NCI-H526 treated with DMSO at 0.1 percent for 48 hours (cell line): ENCODE data around the gene DNAH8.
"Not testable (repeated sequence)": the region's sequence is repeated elsewhere in the genome, so short reads cannot be mapped to it uniquely, and the experiment has no call there.

Experiments used
- DNase-seq: peaks from one replicate; lab custom pipeline; 2025; lab: John Stamatoyannopoulos, UW

The DNAH8 gene

DNA sequence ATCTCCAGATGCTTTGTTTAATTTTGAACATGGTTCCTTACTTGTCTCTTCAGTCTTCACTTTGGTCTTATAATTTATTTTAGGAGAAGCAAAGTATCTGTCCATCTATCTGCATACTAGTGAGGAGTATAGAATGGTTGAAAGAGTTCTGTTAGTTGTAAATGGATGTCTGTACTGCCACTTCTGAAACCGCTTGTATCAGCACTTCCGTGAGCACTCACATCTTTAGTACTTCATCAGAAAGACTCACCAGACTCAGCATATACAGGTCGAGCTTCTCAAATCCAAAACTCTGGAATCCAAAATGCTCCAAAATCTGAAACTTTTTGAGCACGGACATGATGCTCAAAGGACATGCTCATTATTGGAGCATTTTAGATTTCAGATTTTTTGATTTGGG is 191.5 kb downstream of the DNAH8 start:
- no peak for DNase-seq

DNA sequence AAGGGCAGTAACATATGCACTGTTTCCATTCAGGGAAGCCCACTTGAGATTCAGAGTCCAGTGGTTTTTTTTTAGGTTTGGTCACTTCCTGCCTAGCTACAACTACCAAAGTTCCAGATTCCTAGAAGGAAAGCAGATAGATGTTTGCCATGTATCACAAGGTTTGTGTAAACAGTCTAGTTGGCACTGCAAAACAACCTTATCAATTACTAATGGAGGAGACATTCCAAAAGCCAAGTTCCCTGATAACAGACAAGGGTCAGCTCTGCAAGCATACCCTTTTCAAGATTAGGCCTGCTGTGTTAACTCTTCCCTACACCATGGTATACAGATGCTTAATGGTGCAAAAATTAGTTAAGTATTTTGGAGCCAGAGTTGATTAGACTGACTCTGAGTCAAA is 192.2 kb downstream of the DNAH8 start:
- no peak for DNase-seq

DNA sequence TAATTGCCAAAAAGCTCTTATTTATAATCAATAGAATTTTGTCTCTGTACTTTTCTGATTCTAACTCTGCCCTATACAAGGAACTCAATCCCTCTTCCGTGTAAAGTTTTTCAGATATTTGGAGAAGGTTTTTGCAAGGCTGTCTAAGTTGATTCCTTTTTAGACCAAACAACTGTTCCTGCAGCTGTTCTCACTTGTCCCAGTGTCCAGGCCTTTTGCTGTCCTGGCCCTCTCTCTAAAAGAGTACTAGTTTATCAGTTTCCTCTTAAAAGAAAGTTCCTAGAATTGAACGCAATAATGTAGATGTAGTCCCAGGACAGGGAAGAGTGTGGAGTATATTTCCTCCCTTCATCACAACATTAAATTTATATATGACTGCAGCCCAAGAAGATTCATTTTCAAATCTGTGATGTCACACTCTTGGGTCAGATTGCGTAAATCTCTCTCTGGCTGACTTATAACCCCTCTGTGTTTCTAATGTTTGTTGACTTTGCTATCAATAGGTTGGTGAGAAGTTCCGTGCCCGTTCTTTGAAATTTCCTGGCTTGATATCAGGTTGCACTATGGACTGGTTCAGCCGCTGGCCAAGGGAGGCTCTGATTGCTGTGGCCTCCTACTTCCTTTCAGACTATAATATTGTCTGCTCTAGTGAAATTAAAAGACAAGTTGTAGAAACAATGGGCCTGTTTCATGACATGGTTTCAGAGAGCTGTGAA is 194.1 kb downstream of the DNAH8 start:
- DNase-seq: no peak

DNA sequence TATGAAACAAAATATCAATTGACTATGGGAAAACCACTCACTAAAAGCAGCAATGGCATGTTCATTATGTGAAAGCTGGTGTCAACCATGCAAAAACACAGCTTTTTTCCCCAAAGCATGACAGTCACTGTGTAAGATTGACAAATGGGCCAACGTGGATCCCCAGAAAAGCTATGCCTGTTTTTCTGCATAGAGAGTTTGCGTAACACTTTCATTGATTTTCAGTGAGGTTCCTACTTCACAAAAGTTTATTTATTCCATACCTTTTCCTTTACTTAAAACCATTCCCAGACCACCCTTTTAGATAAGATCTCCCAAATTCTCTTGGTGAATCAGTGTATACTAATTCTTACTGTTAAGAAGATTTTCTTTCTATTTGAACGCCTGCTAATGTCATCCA is 195.1 kb downstream of the DNAH8 start:
- no peak for DNase-seq

DNA sequence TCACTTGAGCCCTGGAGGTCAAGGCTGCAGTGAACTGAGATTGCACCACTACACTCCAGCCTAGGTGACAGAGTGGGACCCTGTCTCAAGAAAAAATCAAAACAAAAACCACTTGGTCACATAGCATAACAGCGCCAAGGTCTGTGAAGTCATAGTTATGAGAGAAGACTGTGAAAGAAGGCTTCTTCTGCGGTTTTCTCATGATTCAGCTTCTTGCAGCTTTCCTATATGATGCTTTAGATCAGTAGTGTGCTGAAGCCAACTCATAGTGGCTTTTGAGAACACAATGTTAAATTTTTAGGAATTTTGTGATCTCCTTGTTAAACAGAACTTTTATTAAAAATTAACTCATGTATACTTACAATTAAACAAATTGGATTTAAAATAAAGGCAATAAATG is 197.3 kb downstream of the DNAH8 start:
- DNase-seq: no peak

DNA sequence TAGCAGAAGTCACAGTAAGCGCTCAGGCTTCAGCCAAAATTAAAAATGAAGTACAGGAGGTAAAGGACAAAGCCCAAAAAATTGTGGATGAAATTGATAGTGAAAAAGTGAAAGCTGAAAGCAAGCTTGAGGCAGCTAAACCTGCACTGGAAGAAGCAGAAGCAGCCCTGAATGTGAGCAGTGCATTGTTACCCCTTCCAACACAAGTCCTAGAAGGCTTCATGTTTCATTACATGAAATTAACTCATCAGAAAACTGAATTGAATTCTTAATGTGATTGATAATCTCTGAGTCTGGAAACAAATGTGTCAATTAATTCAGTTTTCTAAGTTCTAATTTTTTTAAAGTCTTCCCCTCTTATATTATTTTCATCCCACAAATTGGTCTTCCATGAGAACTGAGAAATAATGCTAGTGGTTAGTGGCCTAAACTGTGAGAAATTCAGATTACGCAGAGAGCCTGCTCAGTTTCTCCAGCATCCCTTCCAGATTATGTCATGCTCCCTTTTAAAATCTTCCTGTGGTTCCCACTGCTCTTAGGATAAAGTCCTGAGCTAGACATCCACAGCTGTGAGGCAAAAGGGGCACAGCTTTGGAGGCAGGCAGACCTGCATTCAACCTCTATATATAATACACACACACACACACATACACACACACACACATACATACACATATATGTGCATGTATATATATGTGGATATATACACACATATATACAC is 200.3 kb downstream of the DNAH8 start:
- no peak for DNase-seq

DNA sequence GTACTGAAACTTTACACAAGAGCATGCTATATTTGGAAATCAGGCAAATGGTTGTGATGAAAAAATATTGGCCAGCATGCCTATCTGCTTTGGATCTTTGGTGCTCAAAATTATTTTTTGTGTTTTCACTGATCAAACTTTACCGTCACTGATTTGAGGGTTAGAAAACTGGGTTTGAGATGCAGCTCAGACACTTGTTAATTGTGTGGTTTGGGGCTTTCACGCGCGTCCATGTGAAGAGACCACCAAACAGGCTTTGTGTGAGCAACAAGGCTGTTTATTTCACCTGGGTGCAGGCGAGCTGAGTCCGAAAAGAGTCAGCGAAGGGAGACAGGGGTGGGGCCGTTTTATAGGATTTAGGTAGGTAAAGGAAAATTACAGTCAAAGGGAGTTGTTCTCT is 206.4 kb downstream of the DNAH8 start:
- DNase-seq: not testable (repeated sequence)

DNA sequence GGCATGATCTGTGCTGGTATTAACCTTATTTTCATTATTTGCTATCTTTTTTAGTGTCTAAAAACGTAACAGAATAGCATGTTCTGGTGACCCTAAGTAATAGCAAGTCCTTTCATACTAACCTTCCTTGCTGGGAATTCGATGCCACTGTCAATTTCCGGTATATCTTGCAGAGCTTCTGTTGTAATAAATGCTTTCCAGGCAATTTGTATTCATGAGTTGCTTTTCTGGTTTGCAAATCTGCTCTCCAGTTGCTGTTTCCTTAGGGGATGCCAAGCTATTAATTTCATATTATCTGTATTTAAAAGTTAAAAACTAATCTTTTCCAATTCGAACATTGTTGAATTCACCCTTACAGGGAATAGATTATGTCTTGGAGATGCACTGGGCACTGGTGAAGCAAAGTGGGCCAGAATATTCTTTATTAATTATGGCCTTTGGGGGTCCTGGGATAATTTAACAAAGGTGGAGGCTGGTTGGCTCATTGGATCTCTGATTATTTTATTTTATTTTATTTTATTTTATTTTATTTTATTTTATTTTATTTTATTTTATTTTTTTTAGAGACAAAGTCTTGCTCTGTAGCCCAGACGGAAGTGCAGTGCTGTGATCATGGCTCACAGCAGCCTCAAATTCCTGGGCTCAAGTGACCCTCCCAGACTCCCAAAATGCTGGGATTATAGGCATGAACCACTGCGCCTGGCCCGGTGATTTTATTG is 209.8 kb downstream of the DNAH8 start:
- peak; percentile 50 for DNase-seq

DNA sequence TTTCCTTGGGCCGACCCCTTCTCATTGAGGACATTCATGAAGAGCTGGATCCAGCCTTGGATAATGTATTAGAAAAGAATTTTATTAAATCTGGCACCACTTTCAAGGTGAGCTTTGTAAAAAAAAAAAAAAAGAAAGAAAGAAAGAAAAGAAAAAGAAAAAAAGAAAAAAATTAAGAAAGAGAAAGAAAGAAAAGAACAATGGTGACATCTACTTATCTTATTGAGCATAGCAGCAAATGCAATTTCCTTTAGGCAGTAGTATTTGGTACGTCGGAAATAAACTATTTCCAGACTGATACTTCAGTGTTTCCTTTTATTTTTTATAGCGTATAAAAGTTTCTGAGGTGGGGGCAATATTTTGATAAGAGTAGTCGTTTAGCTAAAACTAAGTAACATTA is 214.4 kb downstream of the DNAH8 start:
- no peak for DNase-seq

DNA sequence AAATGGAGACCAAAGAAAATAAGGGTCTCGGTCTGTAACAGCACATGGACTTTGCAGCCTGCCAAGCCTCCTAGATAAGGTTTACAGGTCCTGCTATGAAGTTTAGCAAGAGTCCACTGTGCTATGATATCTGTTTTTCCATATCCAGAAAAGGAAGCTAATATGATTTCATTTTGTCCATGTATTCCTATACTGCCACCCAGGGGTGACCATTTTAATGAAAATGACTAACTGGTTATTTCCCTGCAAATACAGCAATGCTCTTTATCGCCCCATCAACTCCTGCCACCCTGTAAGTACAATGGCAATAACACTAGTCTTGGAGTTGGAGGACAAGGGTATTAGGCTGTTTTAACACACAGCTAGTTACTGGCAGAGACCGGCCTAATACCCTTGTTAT is 218.3 kb downstream of the DNAH8 start:
- peak; percentile 29 for DNase-seq

DNA sequence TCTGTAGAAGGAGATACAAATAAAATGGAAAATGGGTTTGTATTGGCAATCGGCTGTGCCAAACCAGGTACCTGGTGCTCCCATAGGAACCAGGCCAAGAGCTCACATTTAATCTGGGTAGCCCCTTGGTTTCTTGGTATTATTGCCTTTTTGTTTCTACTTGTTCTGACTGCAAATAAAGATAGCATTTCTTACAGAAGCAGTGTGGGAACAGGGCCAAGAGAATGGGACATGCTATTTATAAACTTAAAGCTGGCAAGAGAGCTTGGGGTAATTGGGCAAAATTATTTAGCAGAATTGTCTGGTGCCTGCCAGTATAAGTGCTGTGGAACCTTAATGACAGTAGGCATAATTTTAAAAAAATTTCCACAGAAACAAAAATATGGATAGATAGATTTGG is 219.9 kb downstream of the DNAH8 start:
- no peak for DNase-seq

DNA sequence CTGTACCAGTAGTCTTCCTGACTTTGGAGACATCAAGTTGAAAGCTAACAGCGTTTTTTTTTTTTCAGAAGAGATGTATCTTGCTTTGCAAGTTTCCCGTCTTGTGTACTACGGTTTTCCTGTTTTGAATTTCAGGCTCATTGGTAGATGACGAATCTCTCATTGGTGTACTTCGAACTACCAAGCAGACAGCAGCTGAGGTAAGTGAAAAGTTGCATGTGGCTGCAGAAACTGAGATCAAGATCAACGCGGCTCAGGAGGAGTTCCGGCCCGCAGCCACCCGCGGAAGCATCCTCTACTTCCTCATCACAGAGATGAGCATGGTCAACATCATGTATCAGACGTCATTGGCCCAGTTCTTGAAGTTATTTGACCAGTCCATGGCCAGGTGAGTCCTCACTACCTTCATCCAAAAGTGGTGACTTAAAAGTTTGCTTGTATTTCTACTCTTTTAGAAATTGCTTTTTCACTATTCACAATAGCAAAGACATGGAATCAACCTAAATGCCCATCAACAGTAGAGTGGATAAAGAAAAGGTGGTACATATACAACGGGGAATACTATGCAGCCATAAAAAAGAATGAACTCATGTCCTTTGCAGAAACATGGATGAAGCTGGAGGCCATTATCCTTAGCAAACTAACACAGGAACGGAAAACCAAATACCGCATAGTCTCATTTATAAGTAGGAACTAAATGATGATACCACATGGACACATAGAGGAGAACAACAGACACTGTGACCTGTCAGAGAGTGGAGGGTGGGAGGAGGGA is 222.9 kb downstream of the DNAH8 start:
- no peak for DNase-seq

DNA sequence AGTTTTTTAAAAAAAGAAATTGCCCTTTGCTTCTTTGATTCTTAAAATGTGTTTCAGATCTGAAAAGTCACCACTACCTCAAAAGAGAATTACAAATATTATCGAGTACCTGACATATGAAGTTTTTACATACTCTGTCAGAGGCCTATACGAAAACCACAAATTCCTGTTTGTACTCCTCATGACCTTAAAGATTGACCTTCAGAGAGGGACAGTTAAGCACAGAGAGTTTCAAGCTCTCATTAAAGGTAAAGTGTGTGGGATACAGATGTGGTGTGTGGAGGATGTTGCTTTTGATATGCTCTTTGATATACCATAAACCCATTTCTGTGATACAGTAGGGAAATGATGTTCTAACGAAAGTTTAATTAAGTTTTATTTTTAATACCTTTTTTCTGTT is 223.6 kb downstream of the DNAH8 start:
- DNase-seq: no peak

DNA sequence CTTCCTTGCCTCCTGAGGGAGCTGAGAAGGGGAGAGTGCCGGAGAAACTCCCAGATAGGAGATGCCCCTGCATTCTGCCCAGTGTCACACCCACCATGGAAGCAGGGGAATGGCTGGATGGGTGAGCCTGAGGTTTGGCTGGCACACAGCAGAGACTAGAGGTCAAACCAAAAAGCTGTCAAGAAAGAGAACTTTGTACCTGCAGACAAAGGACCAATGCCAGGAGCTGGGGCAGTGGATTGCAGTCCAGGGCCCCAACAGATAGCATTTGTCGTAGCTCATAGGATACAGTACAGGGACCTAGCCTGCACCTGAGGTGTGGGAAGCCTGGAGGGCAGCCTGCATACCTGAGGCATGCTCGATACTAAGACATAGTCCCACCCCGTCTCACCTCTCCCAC is 227.3 kb downstream of the DNAH8 start:
- no peak for DNase-seq

DNA sequence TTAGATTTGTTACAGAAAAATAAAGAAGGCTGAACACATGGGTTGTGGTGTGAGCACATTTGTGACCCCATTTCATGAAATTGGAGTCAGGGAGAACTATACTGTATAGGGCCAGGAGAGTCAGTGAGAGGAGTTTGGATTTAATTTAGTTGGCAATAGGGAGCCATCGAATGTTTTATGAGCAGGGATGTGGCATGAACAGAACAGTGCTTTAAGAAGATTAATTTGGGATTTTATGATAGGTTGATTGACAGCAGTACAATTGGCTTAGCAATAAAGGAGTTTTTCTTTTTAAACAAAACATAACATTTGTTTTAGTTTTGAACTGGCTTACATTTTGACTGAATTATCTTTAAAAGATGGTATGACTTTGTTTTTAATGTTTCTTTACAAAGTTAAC is 227.9 kb downstream of the DNAH8 start:
- DNase-seq: no peak

DNA sequence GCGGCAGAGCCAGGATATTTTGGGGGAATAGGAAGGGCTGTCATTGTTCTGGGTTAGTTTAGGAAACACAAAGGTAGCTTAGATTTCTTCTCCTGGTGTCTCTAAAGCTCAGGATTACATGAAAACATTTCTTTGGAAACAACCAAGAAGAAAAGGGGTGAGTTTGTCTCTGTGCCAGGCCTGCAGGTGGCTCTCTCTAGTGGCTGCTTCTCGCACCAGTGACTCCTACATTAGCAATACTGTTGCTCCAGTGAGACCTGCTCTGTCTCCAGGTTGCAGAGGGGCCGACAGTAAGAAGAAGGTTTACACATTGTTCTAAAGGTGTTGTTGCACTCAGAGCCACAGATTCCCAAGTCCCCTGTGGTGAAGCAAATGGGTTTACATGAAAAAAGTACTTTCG is 228.9 kb downstream of the DNAH8 start:
- no peak for DNase-seq

DNA sequence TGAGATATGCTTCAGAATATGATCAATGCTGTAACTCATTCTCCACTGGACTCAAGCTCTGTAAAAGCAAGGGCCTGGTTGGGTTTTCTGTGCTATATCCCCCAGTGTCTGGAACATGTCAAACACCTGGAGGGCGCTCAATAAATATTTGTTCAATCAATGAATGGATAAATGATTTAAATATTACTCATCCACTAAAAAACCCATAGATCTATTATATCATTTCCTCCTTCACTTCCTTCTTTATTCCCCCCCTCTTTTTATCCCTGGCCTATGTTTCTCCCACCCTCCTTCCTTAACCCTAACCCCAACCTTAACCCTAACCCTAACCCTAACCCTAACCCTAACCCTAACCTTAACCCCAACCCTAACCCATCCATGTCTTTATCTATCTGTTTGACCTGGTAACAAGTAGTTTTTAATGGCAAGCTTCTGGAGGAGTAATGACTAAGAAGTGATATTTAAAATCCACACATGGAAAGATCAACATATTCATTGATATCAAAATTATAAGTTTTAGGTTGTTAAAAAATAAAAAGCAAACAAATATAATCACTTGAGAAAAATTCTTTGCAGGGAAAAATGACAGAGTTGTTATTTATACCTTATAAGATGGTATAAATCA is 229.7 kb downstream of the DNAH8 start:
- no peak for DNase-seq

DNA sequence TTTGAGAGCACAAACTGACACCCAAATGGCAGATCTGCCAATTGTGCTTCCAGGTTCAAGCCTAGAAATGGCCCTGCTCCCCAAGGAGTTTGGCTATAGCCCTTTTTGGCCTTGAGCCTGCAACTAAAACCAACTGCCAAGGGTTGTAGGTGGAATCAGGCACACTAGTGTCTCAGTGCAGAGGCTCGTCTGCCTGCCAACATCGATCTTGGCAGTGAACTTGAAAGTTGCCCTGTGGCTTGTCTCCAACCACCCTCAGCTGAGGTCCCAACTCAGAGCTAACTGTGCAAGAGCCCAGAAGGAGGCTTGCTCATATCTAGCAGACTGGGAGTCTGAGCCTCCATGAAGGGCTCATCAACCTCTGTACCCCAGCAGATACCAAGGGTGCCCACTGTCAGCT is 240.8 kb downstream of the DNAH8 start:
- no peak for DNase-seq

DNA sequence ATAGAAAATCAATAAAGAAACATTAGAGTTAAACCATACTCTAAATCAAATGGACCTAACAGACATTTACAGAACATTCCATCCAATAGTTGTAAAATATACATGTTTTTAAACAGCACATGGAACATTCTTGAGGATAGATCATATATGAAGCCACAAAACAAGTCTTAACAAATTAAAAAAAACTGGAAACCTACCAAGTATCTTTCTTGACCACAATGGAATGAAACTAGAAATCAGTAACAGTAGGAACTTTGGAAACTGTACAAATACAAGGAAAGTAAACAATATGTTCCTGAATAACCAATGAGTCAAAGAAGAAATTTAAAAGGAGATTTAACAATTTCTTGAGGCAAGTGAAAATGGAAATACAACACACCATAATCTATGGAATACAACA is 242.3 kb downstream of the DNAH8 start:
- no peak for DNase-seq

DNA sequence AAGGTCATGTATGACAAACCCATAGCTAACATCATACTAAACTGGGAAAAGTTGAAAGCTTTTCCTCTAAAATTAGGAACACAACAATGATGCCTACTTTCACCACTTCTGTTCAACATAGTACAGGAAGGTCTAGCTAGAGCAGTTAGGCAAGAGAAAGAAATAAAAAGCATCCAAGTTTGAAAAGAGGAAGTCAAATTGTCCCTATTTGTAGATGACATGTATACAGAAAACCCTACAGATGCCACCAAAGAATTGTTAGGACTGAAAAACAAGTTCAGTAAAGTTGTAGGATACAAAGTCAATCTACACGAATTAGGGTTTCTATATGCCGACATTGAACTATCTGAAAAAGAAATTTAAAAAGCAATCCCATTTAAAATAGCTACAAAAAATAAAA is 244.0 kb downstream of the DNAH8 start:
- DNase-seq: no peak

DNA sequence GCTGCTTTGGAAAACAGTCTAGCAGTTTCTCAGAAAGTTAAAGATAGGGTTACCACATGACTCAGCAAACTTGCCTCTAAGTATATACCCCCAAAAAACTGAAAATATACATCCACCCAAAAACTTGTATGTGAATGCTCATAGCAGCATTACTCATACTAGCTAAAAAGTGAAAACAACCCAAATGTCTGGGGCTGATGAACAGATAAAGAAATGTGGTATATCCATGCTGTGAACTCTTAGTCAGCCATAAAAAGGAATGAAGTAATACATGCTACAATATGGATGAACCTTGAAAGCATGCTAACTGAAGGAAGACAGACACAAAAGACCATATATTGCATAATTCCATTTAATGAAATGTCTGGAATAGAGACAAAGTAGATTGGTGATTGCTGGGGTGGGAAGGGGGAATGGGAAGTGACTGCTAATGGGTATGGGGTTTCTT is 253.6 kb downstream of the DNAH8 start:
- DNase-seq: no peak
